HG03354 (cell line): ENCODE data around the gene RING1.

ENCODE experiments used
- ATAC-seq: cut with Tn5 transposase; IDR thresholded peaks from one replicate; pipeline ENCODE4 v1.9.1; 2021; ENCODE audit warnings: mild to moderate bottlenecking; ENCODE audit not compliant: unreplicated experiment, poor library complexity, severe bottlenecking

RING1 gene

DNA sequence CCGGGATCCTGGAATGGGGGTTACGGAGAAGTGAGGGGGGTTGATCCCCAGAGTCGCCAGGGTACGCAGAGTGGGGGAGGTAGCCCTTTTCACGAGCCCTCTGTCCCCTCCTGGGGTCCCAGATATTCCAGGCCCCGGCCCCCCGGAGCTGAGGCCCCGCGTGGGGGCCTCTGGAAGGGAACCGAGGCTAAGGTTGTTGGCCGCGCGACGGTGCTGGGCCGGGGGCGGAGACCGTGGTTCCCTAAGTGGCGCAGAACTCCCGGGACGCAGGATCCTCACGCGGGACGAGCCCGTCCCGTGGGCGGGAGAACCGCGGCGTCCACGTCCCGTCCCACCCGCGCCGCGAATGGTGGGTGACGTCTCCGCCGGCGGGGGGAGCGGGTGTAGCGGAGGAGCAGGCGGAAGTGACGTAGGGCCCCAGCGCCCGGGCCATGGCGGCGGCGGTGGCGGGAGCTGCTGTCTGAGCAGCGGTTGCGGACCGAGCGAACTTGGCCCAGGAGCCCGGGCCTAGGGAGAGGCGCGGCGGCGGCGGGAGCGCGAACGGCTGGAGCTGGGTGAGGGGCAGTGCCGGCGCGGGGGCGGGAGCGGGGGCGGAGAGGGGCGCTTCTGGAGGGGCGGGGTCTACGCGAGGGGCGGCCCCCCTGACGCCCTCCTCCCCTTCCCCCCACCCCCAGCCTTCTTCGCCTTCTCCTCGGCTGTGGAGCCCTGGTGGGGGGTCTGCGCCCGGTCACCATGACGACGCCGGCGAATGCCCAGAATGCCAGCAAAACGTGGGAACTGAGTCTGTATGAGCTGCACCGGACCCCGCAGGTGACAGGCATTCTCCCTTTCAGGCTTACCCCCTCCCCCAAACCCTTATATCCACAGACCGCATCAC lies at the start of gene RING1:
RING1 (plus strand) TSS at position 410 of the 877 bp plus-strand sequence; CDS start at position 733, 323 bp downstream.
- peak; percentile 57 for ATAC-seq

DNA sequence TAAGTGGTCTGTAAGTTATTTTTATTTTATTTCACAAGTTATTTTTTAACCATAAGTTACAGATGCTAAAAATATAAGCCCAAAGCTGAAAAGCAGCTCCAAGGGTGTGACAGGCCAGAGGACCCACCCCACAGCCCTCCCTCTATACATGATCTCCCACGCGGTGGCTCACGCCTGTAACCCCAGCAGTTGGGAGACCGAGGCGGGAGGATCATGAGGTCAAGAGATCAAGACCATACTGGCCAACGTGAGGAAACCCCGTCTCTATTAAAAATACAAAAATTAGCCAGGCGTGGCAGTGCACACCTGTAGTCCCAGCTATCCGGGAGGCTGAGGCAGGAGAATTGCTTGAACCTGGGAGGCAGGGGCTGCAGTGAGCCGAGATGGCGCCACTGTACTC lies 48.2 kb upstream of the RING1 start:
- no peak for ATAC-seq

DNA sequence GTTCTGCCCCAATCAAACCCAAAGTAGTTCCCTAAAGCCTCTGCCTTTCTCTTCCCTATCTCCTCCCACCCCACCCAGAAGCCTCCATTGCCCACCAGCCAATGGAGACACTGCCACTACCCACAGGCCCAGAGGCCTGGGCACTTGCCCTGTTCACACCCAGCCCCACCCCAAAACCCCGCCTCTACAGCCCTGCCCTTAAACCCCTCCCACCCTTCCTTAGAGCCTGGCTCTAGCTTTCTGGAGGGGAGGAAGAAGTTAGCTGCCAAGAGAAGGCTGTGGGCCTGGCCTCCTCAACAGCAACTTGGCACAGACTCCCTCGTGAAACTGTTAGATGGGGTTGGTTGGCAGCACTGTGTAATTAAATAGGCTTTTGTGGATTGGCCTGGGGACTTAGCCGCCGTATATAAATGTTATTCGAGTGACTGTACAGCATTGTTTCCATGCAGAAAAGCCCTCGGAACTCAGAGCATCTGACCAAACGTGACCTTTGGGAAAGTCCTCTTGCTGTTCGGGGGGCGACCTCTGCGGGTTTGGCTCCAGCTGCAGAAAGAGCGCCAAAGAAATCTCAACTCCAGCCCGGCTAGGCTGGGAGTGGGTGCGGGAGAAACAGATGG lies 47.5 kb upstream of the RING1 start:
- ATAC-seq: no peak

GRCh38 chr6:33161354-33162331 lies 46.7 kb upstream of the RING1 start:
- no peak for ATAC-seq

DNA sequence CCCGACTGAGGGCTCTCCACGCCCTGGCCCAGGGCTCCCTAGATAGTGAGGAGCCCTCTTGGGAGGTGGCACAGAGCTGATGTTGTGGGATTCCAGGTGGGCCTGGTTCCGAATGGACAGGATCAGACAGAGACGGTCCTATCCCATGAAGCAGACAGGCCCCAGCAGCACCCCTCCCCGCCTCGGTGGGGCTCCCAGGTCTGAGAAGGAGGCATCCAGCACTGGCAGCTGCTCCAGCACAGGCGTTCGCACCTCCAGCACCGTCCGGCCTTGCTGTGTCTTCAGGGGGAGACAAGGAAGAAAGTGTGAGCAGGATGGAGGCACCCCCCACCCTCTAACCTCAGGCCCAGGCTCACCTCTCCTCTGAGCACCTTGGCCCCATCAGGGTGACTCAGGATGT lies 44.8 kb upstream of the RING1 start:
- ATAC-seq: no peak

- ATAC-seq: no peak
Observed at GRCh38 chr6:33164176-33164575, 44.1 kb upstream of the RING1 start.

DNA sequence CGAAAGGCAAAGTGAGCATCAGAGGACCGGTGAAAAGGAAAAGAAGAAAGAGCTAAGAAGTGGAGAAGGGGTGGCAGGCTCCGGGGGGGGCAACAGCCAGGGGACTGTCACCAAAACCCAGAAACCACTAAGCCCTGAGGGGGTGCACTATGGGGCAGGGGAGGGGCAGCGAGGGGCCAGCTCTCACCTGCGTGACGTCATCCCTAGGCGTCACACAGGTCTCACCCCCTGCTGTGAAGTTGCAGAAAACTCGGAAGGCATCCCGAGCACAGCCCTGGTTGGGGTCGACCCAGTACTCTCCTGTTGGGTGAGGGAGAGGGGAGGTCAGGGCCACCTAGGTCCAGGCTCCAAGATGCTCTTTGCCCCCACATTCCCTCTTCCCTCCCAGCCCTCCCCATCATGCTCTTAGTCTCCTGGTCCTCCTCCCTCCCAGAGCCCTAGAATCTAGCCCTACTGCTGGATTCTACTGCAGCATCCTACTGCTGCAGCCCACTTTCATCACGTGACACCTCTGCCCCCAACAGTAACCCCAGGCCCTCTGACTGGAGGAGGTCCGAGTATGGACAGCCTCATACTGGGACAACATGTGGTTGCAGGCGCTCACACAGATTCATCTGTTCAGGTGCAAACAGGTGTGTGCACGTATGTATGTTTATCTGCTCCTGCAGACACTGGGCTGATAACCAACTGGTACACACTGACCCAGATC lies 43.5 kb upstream of the RING1 start:
- no peak for ATAC-seq

- ATAC-seq: no peak
Observed at GRCh38 chr6:33165581-33166258, 42.6 kb upstream of the RING1 start.

GRCh38 chr6:33166363-33166762 lies 41.9 kb upstream of the RING1 start:
- ATAC-seq: no peak

DNA sequence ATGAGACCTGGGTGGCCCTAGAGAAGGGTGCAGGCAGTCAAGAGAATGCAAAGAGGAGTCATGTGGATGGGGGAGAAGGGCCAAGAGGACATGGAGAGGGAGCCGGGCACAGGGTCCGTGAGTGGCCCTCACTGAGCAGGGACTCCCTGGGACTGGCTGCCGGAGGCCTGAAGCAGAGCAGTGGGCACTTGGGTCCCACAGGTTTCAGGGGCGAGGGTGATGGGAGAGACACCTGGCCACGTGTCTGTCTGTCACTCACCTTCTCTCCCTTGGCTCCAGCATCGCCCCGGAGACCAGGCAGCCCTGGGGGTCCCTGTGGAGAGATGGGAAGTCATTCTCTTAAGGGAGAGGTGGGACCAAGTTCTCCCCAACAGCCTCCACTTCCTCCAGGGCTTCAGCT lies 41.5 kb upstream of the RING1 start:
- no peak for ATAC-seq

- ATAC-seq: no peak
Observed at GRCh38 chr6:33167374-33168283, 40.7 kb upstream of the RING1 start.

GRCh38 chr6:33168284-33168601 lies 40.1 kb upstream of the RING1 start:
- no peak for ATAC-seq

DNA sequence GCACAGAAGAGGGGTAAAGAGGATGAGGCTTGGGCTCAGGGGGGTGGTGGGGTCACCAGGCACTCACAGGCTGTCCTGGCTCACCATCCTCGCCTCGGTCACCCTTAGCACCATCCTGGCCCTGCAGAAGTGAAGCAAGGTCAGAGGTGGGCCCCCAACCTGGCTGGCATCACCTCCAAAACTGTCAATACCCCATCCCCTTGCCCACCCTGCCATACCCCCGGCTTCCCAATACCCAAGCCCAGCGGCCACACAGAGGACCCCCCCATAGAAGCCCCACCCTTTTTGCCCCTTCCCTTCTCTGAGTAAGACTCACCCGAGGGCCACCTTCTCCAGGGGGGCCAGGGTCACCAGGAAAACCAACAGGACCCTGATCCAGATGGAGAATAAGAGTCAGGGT lies 39.7 kb upstream of the RING1 start:
- ATAC-seq: no peak

- no peak for ATAC-seq
Observed at GRCh38 chr6:33169291-33170175, 38.8 kb upstream of the RING1 start.

DNA sequence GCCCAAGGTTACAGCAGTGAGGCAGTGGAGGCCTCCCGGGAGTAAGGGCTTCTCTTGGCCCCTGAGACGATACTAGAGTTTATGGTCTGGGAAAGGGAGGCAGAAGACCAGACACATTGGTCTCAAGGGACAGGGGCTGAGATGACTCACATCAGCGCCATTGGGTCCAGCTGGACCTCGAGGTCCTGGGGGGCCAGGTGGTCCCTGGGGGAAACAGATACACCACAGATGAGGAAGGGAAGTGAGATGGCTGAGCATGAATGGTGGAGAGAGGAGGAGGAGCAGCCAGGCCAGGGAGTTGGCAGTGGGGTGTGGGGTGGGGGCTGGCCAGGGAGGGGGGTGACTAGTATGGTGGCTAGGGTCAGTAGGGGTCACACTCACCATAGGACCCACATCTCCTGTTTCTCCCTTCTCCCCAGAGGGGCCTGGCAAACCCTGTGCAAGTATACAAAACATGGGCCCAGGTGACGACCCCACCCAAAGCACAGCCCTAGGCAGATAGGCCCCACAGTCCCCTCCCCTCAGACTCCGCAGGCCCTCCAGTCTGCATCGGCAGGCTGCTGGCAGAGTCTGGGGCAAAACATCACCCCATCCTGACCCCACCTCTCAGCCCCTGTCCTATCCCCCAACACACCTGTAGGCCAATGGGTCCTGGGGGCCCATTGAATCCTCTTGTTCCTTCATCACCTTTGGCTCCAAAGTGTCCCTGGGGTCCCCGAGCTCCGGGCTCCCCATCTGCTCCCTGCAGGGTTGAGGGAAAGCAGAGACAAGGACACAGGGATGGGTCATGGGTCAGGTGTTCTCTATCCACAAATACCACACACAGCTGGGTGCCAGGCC lies 37.9 kb upstream of the RING1 start:
- ATAC-seq: peak; percentile 51
